BE2C (cell line): Measurements from ENCODE around the gene CALY.

Experiments used
- DNase-seq: peaks from one replicate; pipeline ENCODE4 v3.0.0-alpha.2; 2020
- H3K27me3 ChIP-seq: fragments of 250-450 bp; sonication (Bioruptor Pico); 2 replicates; pipeline ENCODE4 v1.5.1; 2020; ENCODE audit warnings: mild to moderate bottlenecking
- H3K36me3 ChIP-seq: fragments of 250-450 bp; sonication (Bioruptor Pico); 2 replicates; pipeline ENCODE4 v1.5.1; 2020; ENCODE audit warnings: mild to moderate bottlenecking
- H3K4me1 ChIP-seq: fragments of 250-450 bp; sonication (Bioruptor Pico); 2 replicates; pipeline ENCODE4 v1.5.1; 2020
- H3K4me3 ChIP-seq: 2 replicates; pipeline ENCODE4 v1.5.1; 2011; ENCODE audit warnings: low read depth, low read length
- H3K9me3 ChIP-seq: fragments of 250-450 bp; sonication (Bioruptor Pico); 2 replicates; pipeline ENCODE4 v1.5.1; 2020
- CTCF ChIP-seq: IDR thresholded peaks from 2 replicates; pipeline ENCODE4 v1.5.1; 2012; ENCODE audit warnings: mild to moderate bottlenecking, low read depth, low read length

Gene CALY

GRCh38 chr10:133275684-133276092, 61.0 kb downstream of the CALY start:
- no peaks in the 10 kb centered on the region for H3K9me3 ChIP-seq
- H3K4me1 ChIP-seq, result peaks cover 3% of the 10 kb centered on the region; the same call in 1 of the 2 replicates
- H3K36me3 ChIP-seq, result peaks cover 3% of the 10 kb centered on the region; the same call in 1 of the 2 replicates
- no peak for TF ChIP-seq CTCF
- peaks cover 18% of the 10 kb centered on the region for H3K27me3 ChIP-seq
- DNase-seq, result no peak
- no peak overlapping the region for H3K4me3 ChIP-seq

- DNase-seq, result no peak
- Histone ChIP-seq H3K27me3 (peaks cover 18% of the 10 kb centered on the region), H3K4me3 (no peak overlapping the region), H3K4me1 (peaks cover 3% of the 10 kb centered on the region; the same call in 1 of the 2 replicates), H3K36me3 (peaks cover 3% of the 10 kb centered on the region; the same call in 1 of the 2 replicates), H3K9me3 (no peaks in the 10 kb centered on the region)
- TF ChIP-seq CTCF, result no peak
Observed at GRCh38 chr10:133274751-133275683, 61.7 kb downstream of the CALY start.
